ENCODE results near the gene CPNE5. TPM values are rescaled to one million over a fixed set of nuclear protein-coding genes. Genes with fewer than 3 reads are reported as not detected.

Gene CPNE5
- total RNA-seq, 2 donors from 2014 or later, result 3.9 to 64.5 TPM

DNA sequence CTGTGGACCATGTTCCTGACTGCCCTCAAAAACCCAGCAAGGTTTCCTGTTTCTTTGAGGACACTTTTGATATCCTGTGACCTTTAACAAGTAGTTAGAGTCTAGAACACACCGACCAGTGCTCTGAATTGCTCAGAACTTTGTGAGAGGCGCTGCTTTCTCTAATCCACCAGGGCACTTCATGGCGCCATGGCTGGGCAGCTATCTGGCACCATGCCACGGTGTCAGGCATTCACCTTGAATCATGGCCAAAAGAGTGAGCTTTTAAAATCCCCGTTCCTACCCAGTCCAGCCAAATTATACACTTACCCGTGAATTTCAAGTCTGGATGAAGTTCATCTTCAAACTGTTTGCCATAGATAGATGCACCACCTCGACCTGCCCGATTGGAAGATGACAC, 17.0 kb upstream of the CPNE5 start:
- 74% methylated on average over 8 of the region's 8 CpGs for WGBS
- intact Hi-C loops (cut with DNase I), result no loop called here
- no peak for DNase-seq (ENCODE audit: low spot score)

DNA sequence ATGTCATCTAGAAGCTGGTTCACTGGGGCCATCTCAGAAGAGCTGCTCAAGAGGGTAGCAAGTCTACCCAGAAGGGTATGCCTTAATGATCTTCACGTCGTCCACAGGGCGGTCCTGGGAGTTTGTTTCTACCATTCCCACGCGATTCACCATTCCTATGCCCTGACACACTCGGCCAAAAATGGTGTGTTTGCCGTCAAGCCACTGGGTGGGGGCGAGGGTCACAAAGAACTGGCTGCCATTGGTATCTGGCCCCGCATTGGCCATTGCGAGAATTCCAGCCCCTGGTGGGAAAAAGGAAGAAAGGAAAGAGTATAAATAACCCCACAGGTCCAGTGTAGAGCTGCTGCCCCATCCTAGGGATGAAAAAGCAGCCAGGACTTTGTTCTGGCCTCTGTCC, 16.5 kb upstream of the CPNE5 start:
- no peak for DNase-seq (ENCODE audit: low spot score)
- no peak overlapping the region for H3K27ac ChIP-seq
- intact Hi-C loops (cut with DNase I), result no loop called here

More for the DNA sequence above, 17.0 kb upstream of the CPNE5 start:
- Histone ChIP-seq H3K4me3 (no peak overlapping the region), H3K4me1 (replicated peaks) (no peaks in the 10 kb centered on the region), H3K9me3 (no peaks in the 10 kb centered on the region), H3K27me3 (replicated peaks; ENCODE audit: insufficient read depth) (no peaks in the 10 kb centered on the region), H3K27ac (no peak overlapping the region), H3K36me3 (no peaks in the 10 kb centered on the region)
- TF ChIP-seq POLR2A (IDR thresholded peaks at IDR 0.05) (no peak), CTCF (IDR thresholded peaks at IDR 0.05) (no peak), POLR2AphosphoS5 (IDR thresholded peaks at IDR 0.05) (no peak)

DNA sequence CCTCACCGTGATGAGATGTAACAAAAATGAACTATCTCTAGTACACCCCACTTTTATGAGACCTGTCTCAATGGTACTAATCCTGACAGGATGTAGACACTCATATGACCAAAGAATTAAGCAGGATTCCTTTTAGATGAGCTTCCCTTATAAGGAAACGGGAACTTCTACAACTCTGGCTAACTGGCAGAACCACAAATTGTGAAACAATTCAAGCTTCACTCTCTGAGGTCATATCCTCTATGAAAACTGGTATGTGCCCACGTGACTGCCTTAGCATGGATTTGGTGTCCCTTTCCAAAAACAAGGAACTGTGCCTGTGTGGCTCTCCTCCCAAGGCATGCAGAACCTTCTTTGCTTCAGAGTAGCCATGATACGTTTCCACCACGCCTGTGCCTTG, 14.1 kb upstream of the CPNE5 start:
- H3K4me1 ChIP-seq (replicated peaks), result no peaks in the 10 kb centered on the region
- H3K27ac ChIP-seq, result peak overlapping the region; percentile 38 to 60
- peak; percentile 50 for DNase-seq (ENCODE audit: low spot score)
- TF ChIP-seq CTCF (IDR thresholded peaks at IDR 0.05) (no peak), POLR2AphosphoS5 (IDR thresholded peaks at IDR 0.05) (peak; percentile 80), POLR2A (IDR thresholded peaks at IDR 0.05) (no peak)
- H3K9me3 ChIP-seq, result no peaks in the 10 kb centered on the region
- no peak overlapping the region for H3K4me3 ChIP-seq
- H3K27me3 ChIP-seq (replicated peaks; ENCODE audit: insufficient read depth), result no peaks in the 10 kb centered on the region
- 41% methylated on average over 5 of the region's 5 CpGs for WGBS
- H3K36me3 ChIP-seq, result no peaks in the 10 kb centered on the region
- intact Hi-C loops (cut with DNase I), result no loop called here

More for the DNA sequence above, 16.5 kb upstream of the CPNE5 start:
- H3K4me1 ChIP-seq (replicated peaks), result no peaks in the 10 kb centered on the region
- WGBS, result 91% methylated on average over 10 of the region's 10 CpGs
- no peaks in the 10 kb centered on the region for H3K36me3 ChIP-seq
- no peaks in the 10 kb centered on the region for H3K9me3 ChIP-seq
- no peak for TF ChIP-seq CTCF (IDR thresholded peaks at IDR 0.05)
- TF ChIP-seq POLR2A (IDR thresholded peaks at IDR 0.05), result no peak
- TF ChIP-seq POLR2AphosphoS5 (IDR thresholded peaks at IDR 0.05), result no peak
- H3K27me3 ChIP-seq (replicated peaks; ENCODE audit: insufficient read depth), result no peaks in the 10 kb centered on the region
- H3K4me3 ChIP-seq, result no peak overlapping the region

DNA sequence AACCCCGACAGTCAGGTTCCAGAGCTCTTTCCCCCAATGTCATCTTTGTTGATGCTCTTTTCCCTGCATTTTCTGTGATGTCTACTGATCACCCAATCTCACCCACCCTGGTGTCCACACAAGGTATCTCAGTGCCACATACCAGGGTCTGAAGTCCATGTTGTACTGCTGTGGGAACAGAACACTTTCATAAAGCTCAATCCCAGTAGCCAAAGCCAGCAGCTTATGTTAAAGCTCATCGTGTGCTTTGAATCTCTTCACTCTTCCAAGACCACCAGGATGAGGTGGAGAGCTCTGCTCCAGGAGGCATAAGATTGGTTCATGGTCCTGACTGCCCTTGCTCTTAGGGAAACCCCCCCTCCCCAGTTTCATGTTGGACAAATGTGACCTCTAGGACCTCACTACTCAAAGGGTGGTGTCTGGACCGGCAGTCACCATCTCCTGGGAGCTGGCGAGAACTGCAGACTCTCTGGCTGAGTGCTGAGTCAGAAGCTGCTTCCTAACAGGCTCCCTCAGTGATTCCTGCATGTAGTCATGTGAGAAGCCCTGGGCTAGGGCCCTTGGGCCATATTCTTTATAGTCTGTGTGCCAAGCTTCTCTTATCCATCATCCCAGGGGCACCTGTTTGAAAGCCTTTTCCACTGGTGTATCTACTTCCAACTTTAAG, 13.4 kb upstream of the CPNE5 start:
- 60% methylated on average over 4 of the region's 4 CpGs for WGBS
- Histone ChIP-seq H3K4me3 (no peak overlapping the region), H3K9me3 (no peaks in the 10 kb centered on the region), H3K27me3 (replicated peaks; ENCODE audit: insufficient read depth) (no peaks in the 10 kb centered on the region), H3K36me3 (no peaks in the 10 kb centered on the region), H3K27ac (peak overlapping the region; percentile 38 to 60), H3K4me1 (replicated peaks) (no peaks in the 10 kb centered on the region)
- no peak for TF ChIP-seq POLR2AphosphoS5 (IDR thresholded peaks at IDR 0.05)
- no peak for TF ChIP-seq POLR2A (IDR thresholded peaks at IDR 0.05)
- no peak for TF ChIP-seq CTCF (IDR thresholded peaks at IDR 0.05)
- no peak for DNase-seq (ENCODE audit: low spot score)
- intact Hi-C loops (cut with DNase I), result no loop called here

DNA sequence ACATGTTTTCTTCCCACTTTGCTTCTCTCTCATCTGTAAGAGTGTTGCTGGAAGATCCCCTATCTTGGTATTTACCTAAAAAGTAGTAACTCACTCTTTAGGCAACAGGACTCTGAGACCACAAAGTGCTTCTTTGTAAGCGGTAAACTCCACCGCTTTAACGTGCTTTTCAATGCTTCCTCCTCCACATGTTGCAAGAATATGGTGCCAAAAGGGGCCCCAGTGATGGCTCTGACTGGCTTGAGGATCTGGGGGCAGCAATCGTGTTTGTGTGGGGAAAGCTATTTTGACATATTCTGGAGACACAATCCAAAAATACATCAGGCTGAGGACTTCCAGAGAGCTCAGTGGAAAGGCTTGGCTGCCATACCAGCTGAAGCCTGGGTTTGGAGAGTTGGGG, 12.4 kb upstream of the CPNE5 start:
- no peaks in the 10 kb centered on the region for H3K4me1 ChIP-seq (replicated peaks)
- WGBS, result 54% methylated on average over 4 of the region's 4 CpGs
- H3K4me3 ChIP-seq, result no peak overlapping the region
- intact Hi-C loops (cut with DNase I), result loop anchor here (1.0 kb wide), 1 partner anchor 85 kb away; no protein-coding TSS in a partner anchor
- no peaks in the 10 kb centered on the region for H3K27me3 ChIP-seq (replicated peaks; ENCODE audit: insufficient read depth)
- H3K9me3 ChIP-seq, result no peaks in the 10 kb centered on the region
- H3K36me3 ChIP-seq, result no peaks in the 10 kb centered on the region
- no peak for DNase-seq (ENCODE audit: low spot score)
- H3K27ac ChIP-seq, result peak overlapping the region; percentile 25 to 38
- TF ChIP-seq POLR2AphosphoS5 (IDR thresholded peaks at IDR 0.05), result no peak
- no peak for TF ChIP-seq POLR2A (IDR thresholded peaks at IDR 0.05)
- no peak for TF ChIP-seq CTCF (IDR thresholded peaks at IDR 0.05)

All from prostate gland (tissue), 2 donors.